ENCODE measurements around the gene ZNF789.

- TF ChIP-seq CTCF (conservative IDR thresholded peaks at IDR 0.05 in 1 of 2, IDR thresholded peaks at IDR 0.05 in 1 of 2; ENCODE audit: extremely low read depth in 1 of 2, insufficient read depth in 1 of 2, low read depth in 1 of 2, low read length in 2 of 2) (no peak), EZH2 (IDR thresholded peaks at IDR 0.05; ENCODE audit: borderline replicate concordance, low read length) (no peak)
Observed at GRCh38 chr7:99478464-99479440, 6.1 kb downstream of the ZNF789 start.

All from mammary epithelial cell (primary cell).